ENCODE data around the gene VPS4B. TPM values are rescaled to one million over a fixed set of nuclear protein-coding genes. Genes with fewer than 3 reads are reported as not detected.

Gene VPS4B
- total and polyA plus RNA-seq, 2 experiments from 2014 or later: 30.2 to 49.4 TPM

DNA sequence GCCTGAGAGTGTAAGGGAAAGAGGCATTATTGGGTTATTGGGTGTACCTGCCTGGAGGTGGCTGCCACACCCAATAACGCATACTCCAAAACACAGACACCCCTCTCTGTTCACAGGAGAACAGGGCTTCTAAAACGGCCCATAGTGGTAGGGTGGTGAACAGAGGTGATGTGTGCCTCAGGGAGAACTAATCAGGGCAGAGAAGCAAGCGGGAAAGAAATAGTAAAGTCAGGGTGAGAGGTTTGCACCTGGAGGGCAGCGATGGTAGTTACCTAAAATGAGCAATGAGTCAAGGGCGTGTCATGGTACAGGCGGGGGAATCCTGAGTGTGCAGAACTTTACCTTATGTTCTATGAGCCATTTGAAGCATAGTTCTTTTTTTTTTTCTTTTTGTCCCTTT is 21.6 kb upstream of the VPS4B start (continued):
- TF ChIP-seq, protein P1, sequence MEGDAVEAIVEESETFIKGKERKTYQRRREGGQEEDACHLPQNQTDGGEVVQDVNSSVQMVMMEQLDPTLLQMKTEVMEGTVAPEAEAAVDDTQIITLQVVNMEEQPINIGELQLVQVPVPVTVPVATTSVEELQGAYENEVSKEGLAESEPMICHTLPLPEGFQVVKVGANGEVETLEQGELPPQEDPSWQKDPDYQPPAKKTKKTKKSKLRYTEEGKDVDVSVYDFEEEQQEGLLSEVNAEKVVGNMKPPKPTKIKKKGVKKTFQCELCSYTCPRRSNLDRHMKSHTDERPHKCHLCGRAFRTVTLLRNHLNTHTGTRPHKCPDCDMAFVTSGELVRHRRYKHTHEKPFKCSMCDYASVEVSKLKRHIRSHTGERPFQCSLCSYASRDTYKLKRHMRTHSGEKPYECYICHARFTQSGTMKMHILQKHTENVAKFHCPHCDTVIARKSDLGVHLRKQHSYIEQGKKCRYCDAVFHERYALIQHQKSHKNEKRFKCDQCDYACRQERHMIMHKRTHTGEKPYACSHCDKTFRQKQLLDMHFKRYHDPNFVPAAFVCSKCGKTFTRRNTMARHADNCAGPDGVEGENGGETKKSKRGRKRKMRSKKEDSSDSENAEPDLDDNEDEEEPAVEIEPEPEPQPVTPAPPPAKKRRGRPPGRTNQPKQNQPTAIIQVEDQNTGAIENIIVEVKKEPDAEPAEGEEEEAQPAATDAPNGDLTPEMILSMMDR (conservative IDR thresholded peaks at IDR 0.05; ENCODE audit: low read depth in 2 of 2): no peak
- no peak for TF ChIP-seq CREB1 (CRISPR knock-in tag; IDR thresholded peaks at IDR 0.05; ENCODE audit: low read depth)
- TF ChIP-seq POLR2AphosphoS5 (IDR thresholded peaks at IDR 0.05; ENCODE audit: low read depth): no peak
- TF ChIP-seq, protein P2, sequence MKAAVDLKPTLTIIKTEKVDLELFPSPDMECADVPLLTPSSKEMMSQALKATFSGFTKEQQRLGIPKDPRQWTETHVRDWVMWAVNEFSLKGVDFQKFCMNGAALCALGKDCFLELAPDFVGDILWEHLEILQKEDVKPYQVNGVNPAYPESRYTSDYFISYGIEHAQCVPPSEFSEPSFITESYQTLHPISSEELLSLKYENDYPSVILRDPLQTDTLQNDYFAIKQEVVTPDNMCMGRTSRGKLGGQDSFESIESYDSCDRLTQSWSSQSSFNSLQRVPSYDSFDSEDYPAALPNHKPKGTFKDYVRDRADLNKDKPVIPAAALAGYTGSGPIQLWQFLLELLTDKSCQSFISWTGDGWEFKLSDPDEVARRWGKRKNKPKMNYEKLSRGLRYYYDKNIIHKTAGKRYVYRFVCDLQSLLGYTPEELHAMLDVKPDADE (IDR thresholded peaks at IDR 0.05): no peak
- no peak for TF ChIP-seq EZH2phosphoT487 (IDR thresholded peaks at IDR 0.05; ENCODE audit: unreplicated experiment)
- TF ChIP-seq STAT1 (IDR thresholded peaks at IDR 0.05; ENCODE audit: unreplicated experiment): no peak
- no peak for TF ChIP-seq NANOG (IDR thresholded peaks at IDR 0.05; ENCODE audit: borderline replicate concordance)
- no peak for TF ChIP-seq ZNF331 (CRISPR knock-in tag; IDR thresholded peaks at IDR 0.05; ENCODE audit: low read depth)

GRCh38 chr18:63440881-63441280 is 18.6 kb upstream of the VPS4B start:
- no peak overlapping the region for H3K27ac ChIP-seq (ENCODE audit: low read depth)
- DNase-seq (ENCODE audit: low spot score) (no peak), ATAC-seq (no peak)
- no peaks in the 10 kb centered on the region for H3K36me3 ChIP-seq (ENCODE audit: insufficient read depth)
- Mint-ChIP-seq H3K27me3 (ENCODE audit: insufficient read depth, low read depth, poor library complexity) (no peaks in the 10 kb centered on the region), H3K4me3 (no peak overlapping the region), H3K27ac (no peak overlapping the region), H3K4me1 (no peaks in the 10 kb centered on the region), H3K36me3 (ENCODE audit: low read depth) (no peaks in the 10 kb centered on the region), H3K9me3 (no peaks in the 10 kb centered on the region)
- no peaks in the 10 kb centered on the region for H3K79me2 ChIP-seq (replicated peaks; ENCODE audit: insufficient read depth)
- H4K20me1 ChIP-seq (replicated peaks; ENCODE audit: insufficient read depth): no peaks in the 10 kb centered on the region
- H2AFZ ChIP-seq: no peak overlapping the region; the same call in 1 of the 2 replicates
- H3K4me2 ChIP-seq: no peak overlapping the region
- H3F3A ChIP-seq (replicated peaks; ENCODE audit: low read depth): no peaks in the 10 kb centered on the region
- no peaks in the 10 kb centered on the region for H3K27me3 ChIP-seq (ENCODE audit: insufficient read depth)
- no peaks in the 10 kb centered on the region for H3K9me2 ChIP-seq (ENCODE audit: insufficient read depth)
- H3K4me1 ChIP-seq (ENCODE audit: insufficient read depth): no peaks in the 10 kb centered on the region
- no peak overlapping the region for H3K4me3 ChIP-seq
- TF ChIP-seq ZNF331 (CRISPR knock-in tag; IDR thresholded peaks at IDR 0.05; ENCODE audit: low read depth) (no peak), EZH2 (IDR thresholded peaks at IDR 0.05; ENCODE audit: low read depth, unreplicated experiment) (no peak), NANOG (IDR thresholded peaks at IDR 0.05; ENCODE audit: borderline replicate concordance) (no peak), CREB1 (CRISPR knock-in tag; IDR thresholded peaks at IDR 0.05; ENCODE audit: low read depth) (no peak), EZH2phosphoT487 (IDR thresholded peaks at IDR 0.05; ENCODE audit: unreplicated experiment) (no peak), JUNB (IDR thresholded peaks at IDR 0.05; ENCODE audit: unreplicated experiment) (no peak), STAT1 (IDR thresholded peaks at IDR 0.05; ENCODE audit: unreplicated experiment) (no peak)
- TF ChIP-seq, protein P3, sequence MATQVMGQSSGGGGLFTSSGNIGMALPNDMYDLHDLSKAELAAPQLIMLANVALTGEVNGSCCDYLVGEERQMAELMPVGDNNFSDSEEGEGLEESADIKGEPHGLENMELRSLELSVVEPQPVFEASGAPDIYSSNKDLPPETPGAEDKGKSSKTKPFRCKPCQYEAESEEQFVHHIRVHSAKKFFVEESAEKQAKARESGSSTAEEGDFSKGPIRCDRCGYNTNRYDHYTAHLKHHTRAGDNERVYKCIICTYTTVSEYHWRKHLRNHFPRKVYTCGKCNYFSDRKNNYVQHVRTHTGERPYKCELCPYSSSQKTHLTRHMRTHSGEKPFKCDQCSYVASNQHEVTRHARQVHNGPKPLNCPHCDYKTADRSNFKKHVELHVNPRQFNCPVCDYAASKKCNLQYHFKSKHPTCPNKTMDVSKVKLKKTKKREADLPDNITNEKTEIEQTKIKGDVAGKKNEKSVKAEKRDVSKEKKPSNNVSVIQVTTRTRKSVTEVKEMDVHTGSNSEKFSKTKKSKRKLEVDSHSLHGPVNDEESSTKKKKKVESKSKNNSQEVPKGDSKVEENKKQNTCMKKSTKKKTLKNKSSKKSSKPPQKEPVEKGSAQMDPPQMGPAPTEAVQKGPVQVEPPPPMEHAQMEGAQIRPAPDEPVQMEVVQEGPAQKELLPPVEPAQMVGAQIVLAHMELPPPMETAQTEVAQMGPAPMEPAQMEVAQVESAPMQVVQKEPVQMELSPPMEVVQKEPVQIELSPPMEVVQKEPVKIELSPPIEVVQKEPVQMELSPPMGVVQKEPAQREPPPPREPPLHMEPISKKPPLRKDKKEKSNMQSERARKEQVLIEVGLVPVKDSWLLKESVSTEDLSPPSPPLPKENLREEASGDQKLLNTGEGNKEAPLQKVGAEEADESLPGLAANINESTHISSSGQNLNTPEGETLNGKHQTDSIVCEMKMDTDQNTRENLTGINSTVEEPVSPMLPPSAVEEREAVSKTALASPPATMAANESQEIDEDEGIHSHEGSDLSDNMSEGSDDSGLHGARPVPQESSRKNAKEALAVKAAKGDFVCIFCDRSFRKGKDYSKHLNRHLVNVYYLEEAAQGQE (IDR thresholded peaks at IDR 0.05; ENCODE audit: unreplicated experiment): no peak
- TF ChIP-seq, protein P1 (conservative IDR thresholded peaks at IDR 0.05; ENCODE audit: low read depth in 2 of 2): no peak
- TF ChIP-seq, protein P2 (IDR thresholded peaks at IDR 0.05): no peak

All from GM23338 (cell line).